AG04449 (cell line): ENCODE measurements around the gene GPBP1.
A peak's percentile ranks its signal among the peaks of the same experiment; 100 is the strongest.
"Not testable (repeated sequence)": the region's sequence is repeated elsewhere in the genome, so short reads cannot be mapped to it uniquely, and the experiment has no call there.

Experiments used
- CTCF ChIA-PET: fragments of 350-600 bp; formaldehyde crosslinking; extraction: SDS; loops from one replicate; lab custom pipeline; 2021; ENCODE audit warnings: antibody characterized with exemption; lab: Yijun Ruan, JAX
- POLR2A ChIA-PET: fragments of 400-600, 350-600 bp; formaldehyde crosslinking; extraction: SDS; loops from one replicate; lab custom pipeline; 2020; ENCODE audit warnings: antibody characterized with exemption, inconsistent platforms; lab: Yijun Ruan, JAX
- DNase-seq: peaks from one replicate; pipeline ENCODE4 v3.0.0-alpha.2; 2010; ENCODE audit warnings: low read depth, low spot score
- H3K4me3 ChIP-seq: 2 replicates; pipeline ENCODE4 v1.5.1; 2011; ENCODE audit warnings: low read depth, mild to moderate bottlenecking, control low read depth, low read length
- TF ChIP-seq, protein P1 (sequence below): IDR thresholded peaks from one replicate; pipeline ENCODE4 v1.5.1; 2011; ENCODE audit warnings: mild to moderate bottlenecking, moderate library complexity, low read length, control low read depth, inconsistent platforms; ENCODE audit not compliant: insufficient read depth; ENCODE audit errors: missing control alignments

GPBP1 gene

DNA sequence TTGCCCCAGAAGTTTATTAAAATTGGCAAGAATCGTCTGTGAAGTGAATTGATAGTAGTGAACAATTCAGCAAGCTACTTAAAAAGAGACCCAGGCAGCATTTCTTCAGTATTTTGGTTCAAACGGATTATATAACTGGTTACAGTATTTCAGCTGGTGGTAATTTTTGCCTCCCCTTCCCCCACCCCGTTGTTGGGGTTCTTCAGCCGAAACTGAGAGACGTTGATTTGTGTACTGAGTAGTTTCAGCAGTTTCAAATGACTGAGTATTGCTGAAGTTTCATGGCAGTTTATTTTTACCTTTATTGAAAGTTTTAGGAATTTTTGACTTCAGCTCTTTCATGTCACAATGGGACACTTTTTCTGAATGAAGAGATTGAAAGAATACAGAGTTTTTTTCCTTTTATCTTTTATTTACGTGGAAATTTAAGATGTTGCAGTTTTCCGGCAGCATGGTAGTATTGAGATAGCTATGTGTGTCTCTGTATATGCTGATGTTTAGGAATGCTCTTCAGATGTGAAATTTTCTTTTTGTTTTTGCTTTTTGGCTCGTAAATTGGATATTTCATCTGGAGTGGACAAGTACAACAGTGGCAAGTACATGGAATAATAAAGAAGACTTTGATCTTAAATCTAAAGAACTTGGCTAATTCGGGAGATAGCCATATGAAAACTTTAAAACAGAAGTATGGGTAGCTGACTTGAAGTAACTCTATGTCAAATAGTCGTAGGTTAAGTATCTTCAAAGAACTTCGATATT lies 1.9 kb downstream of the GPBP1 start:
- TF ChIP-seq, protein P1, sequence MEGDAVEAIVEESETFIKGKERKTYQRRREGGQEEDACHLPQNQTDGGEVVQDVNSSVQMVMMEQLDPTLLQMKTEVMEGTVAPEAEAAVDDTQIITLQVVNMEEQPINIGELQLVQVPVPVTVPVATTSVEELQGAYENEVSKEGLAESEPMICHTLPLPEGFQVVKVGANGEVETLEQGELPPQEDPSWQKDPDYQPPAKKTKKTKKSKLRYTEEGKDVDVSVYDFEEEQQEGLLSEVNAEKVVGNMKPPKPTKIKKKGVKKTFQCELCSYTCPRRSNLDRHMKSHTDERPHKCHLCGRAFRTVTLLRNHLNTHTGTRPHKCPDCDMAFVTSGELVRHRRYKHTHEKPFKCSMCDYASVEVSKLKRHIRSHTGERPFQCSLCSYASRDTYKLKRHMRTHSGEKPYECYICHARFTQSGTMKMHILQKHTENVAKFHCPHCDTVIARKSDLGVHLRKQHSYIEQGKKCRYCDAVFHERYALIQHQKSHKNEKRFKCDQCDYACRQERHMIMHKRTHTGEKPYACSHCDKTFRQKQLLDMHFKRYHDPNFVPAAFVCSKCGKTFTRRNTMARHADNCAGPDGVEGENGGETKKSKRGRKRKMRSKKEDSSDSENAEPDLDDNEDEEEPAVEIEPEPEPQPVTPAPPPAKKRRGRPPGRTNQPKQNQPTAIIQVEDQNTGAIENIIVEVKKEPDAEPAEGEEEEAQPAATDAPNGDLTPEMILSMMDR: no peak
- DNase-seq: no peak
- CTCF ChIA-PET: interaction anchor here (0.7 to 1.6 kb wide), 3 partner anchors 14 to 275 kb away, joined by 3 to 4 read pairs (median 3); no protein-coding TSS in a partner anchor
- H3K4me3 ChIP-seq: peak overlapping the region; percentile 99
- POLR2A ChIA-PET: no interaction called here

DNA sequence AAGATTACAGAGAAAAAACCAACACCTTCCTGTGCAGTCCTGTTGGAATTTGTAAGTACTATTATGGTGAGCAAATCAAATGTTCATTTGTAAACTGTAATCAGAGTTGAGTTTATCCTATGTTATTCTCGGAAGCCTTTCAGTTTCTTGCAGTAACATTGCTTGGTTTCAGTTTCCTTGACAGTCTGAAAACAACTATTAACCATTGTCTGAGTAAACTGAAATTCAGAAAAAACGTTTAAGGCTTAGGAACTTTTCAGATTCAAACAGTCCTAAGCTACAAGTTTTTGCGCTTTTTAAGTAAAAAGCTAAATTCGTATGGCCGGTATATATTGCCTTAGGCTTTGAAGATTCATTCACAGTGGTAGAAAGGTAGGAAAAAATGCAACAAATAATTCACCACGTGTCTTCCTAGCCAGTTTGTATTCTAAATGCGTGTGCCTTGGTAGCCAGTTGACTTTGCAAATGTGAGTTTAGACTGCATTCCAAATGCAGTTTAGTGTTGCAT lies 2.5 kb downstream of the GPBP1 start:
- no peak for DNase-seq
- peak overlapping the region; percentile 99 for H3K4me3 ChIP-seq
- TF ChIP-seq, protein P1: no peak
- POLR2A ChIA-PET: no interaction called here
- CTCF ChIA-PET: interaction anchor here (1.6 kb wide), 1 partner anchor 276 kb away, joined by 4 read pairs; no protein-coding TSS in a partner anchor

DNA sequence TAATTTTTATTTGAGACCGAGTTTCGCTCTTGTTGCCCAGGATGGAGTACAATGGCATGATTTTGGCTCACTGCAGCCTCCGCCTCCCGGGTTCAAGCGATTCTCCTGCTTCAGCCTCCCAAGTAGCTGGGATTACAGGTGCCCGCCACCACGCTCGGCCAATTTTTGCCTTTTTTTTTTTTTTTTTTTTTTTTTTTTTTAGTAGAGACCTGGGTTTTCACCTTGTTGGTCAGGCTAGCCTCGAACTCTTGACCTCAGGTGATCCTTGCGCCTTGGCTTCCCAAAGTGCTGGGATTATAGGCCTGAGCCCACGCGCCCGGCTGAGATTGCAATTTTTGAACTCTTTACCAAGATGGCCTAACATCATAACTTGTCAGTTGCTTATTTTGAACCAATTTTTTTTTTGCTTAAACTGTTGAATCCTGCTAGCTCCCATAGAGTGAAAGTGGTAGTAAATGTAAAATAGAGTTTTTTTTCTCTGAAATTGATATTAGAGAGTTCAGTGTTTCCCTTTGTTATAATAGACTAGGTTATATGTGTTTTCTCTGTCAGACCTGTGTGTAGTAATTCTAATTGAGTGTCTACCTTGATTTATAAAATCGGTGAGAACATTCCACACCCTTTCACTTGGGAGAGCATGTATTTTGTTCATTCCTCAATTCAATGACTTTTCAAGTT lies 3.8 kb downstream of the GPBP1 start:
- ChIA-PET POLR2A (no interaction called here), CTCF (interaction anchor here (1.6 kb wide), 1 partner anchor 277 kb away, joined by 4 read pairs; no protein-coding TSS in a partner anchor)
- TF ChIP-seq, protein P1: no peak
- DNase-seq: no peak
- peak overlapping the region; percentile 8; the same call in 1 of the 2 replicates for H3K4me3 ChIP-seq

DNA sequence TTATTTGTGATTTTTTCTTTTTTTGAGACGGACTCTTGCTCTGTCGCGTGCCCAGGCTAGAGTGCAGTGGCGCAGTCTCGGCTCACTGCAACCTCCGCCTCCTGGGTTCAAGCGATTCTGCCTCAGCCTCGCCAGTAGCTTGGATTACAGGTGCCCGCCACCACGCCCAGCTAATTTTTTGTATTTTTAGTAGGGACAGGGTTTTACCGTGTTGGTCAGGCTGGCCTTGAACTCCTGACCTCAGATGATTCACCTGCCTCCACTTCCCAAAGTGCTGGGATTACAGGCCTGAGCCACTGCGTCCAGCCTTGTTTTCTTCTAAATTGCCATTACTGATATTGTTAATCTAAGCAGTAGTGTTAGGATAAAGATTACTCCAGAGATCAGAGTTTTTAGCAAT lies 4.4 kb downstream of the GPBP1 start:
- POLR2A ChIA-PET, CTCF ChIA-PET, DNase-seq, H3K4me3 ChIP-seq: not testable (repeated sequence)

DNA sequence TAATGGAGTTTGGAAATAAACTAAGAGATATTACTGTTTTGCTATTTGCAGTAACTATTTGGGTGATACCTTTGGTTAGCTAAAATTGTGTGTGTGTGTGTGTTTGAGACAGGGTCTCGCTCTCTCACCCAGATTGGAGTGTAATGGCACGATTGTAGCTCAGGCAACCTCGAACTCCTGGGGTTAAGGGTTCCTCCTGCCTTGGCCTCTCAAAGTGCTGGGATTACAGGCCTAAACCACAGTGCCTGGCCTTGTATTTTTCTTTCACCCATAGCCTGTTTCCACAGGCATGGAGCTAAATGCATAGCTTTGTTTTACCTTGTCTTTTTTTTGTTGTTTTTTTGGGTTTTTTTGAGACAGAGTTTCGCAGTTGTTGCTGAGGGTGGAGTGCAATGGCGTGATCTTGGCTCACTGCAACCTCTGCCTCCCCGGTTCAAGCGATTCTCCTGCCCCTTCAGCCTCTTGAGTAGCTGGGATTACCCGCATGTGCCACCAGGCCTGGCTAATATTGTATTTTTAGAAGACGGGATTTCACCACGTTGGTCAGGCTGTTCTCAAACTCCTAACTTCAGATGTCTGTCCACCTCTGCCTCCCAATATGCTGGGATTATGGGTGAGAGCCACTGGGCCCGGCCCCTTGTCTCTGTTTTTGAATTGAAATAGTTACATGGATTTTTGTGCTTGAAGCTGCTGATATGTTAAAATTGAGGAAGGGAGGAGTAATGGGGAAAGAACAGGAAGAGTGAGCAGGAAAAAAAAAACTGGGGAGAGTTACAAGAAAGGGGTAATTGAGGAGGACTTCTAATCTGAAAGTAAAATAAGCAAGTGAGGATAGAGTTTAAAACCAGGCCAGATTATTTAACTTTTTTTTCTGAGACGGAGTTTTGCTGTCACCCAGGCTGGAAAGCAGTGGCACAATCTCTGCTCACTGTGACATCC lies 5.7 kb downstream of the GPBP1 start:
- ChIA-PET POLR2A (no interaction called here), CTCF (no interaction called here)
- no peak for DNase-seq
- TF ChIP-seq, protein P1: no peak
- H3K4me3 ChIP-seq: peak overlapping the region; percentile 21

DNA sequence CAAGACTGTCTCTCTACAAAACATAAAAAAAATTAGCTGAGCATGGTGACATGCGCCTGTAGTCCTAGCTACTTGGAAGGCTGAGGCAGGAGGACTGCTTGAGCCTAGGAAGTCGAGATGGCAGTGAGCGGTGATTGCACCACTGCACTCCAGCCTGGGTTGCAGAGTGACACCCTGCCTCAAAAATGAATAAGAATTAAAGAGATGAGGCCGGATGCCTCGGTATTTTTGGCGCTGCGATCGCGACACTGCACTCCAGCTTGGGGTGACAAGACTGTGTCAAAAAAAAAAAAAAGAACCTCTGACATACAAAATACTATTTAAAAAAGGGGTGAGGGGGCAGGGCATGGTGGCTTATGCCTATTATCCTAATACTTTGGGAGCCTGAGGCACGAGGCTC lies 7.3 kb downstream of the GPBP1 start:
- no peak for DNase-seq
- POLR2A ChIA-PET: no interaction called here
- CTCF ChIA-PET: no interaction called here
- TF ChIP-seq, protein P1: no peak
- H3K4me3 ChIP-seq: no peak overlapping the region
